ENCODE data around the gene GSS.
A peak's percentile ranks its signal among the peaks of the same experiment; 100 is the strongest.

GSS gene

GRCh38 chr20:34978092-34978744, 22.6 kb upstream of the GSS start:
- DNase-seq (ENCODE audit: low read depth in 2 of 2) = no peak

- DNase-seq (ENCODE audit: low read depth in 2 of 2) = no peak
These were observed 21.9 kb upstream of the GSS start for GRCh38 chr20:34977365-34978091.

- DNase-seq (ENCODE audit: low read depth in 2 of 2) = no peak
These were observed 20.7 kb upstream of the GSS start for GRCh38 chr20:34976286-34976685.

- no peak for DNase-seq (ENCODE audit: low read depth in 2 of 2)
These were observed 18.6 kb upstream of the GSS start for GRCh38 chr20:34974246-34974645.

GRCh38 chr20:34971561-34972235, 16.1 kb upstream of the GSS start:
- no peak for DNase-seq (ENCODE audit: low read depth in 2 of 2)

- no peak for DNase-seq (ENCODE audit: low read depth in 2 of 2)
These were observed 15.4 kb upstream of the GSS start for GRCh38 chr20:34970846-34971560.

GRCh38 chr20:34970193-34970840, 14.7 kb upstream of the GSS start:
- DNase-seq (ENCODE audit: low read depth in 2 of 2) = no peak

GRCh38 chr20:34968042-34968775, 12.6 kb upstream of the GSS start:
- no peak for DNase-seq (ENCODE audit: low read depth in 2 of 2)

GRCh38 chr20:34967421-34967820, 11.8 kb upstream of the GSS start:
- DNase-seq (ENCODE audit: low read depth in 2 of 2) = no peak

GRCh38 chr20:34965051-34965450, 9.4 kb upstream of the GSS start:
- DNase-seq (ENCODE audit: low read depth in 2 of 2) = no peak

- DNase-seq (ENCODE audit: low read depth in 2 of 2) = no peak
These were observed 8.9 kb upstream of the GSS start for GRCh38 chr20:34964486-34964885.

- DNase-seq (ENCODE audit: low read depth in 2 of 2) = no peak
These were observed 1.3 kb upstream of the GSS start for GRCh38 chr20:34956751-34957472.

GRCh38 chr20:34956041-34956458, 444 bp upstream of the GSS start:
- no peak for DNase-seq (ENCODE audit: low read depth in 2 of 2)

- DNase-seq (ENCODE audit: low read depth in 2 of 2) = peak in 1 of 2 experiments; percentile 6
These were observed 739 bp downstream of the GSS start for GRCh38 chr20:34954904-34955230.

- DNase-seq (ENCODE audit: low read depth in 2 of 2) = no peak
These were observed 1.6 kb downstream of the GSS start for GRCh38 chr20:34953960-34954359.

GRCh38 chr20:34952671-34953070, 2.9 kb downstream of the GSS start:
- no peak for DNase-seq (ENCODE audit: low read depth in 2 of 2)

GRCh38 chr20:34951652-34952051, 4.0 kb downstream of the GSS start:
- DNase-seq (ENCODE audit: low read depth in 2 of 2) = no peak

GRCh38 chr20:34951252-34951651, 4.4 kb downstream of the GSS start:
- no peak for DNase-seq (ENCODE audit: low read depth in 2 of 2)

- no peak for DNase-seq (ENCODE audit: low read depth in 2 of 2)
These were observed 6.5 kb downstream of the GSS start for GRCh38 chr20:34949120-34949519.

- DNase-seq (ENCODE audit: low read depth in 2 of 2) = no peak
These were observed 7.6 kb downstream of the GSS start for GRCh38 chr20:34948030-34948429.

GRCh38 chr20:34947336-34947735, 8.3 kb downstream of the GSS start:
- DNase-seq (ENCODE audit: low read depth in 2 of 2) = no peak
